ENCODE data around the gene ANGPTL8. TPM values are rescaled to one million over a fixed set of nuclear protein-coding genes. Genes with fewer than 3 reads are reported as not detected.

Gene ANGPTL8, protein sequence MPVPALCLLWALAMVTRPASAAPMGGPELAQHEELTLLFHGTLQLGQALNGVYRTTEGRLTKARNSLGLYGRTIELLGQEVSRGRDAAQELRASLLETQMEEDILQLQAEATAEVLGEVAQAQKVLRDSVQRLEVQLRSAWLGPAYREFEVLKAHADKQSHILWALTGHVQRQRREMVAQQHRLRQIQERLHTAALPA
- not detected in 5 replicates for total RNA-seq (2022; extraction: Qiagen RNA extraction)

GRCh38 chr19:11239377-11240000, at the start of gene ANGPTL8:
ANGPTL8 (plus strand) TSS chr19:11239619; CDS start chr19:11239638, 19 bp downstream.

DNA sequence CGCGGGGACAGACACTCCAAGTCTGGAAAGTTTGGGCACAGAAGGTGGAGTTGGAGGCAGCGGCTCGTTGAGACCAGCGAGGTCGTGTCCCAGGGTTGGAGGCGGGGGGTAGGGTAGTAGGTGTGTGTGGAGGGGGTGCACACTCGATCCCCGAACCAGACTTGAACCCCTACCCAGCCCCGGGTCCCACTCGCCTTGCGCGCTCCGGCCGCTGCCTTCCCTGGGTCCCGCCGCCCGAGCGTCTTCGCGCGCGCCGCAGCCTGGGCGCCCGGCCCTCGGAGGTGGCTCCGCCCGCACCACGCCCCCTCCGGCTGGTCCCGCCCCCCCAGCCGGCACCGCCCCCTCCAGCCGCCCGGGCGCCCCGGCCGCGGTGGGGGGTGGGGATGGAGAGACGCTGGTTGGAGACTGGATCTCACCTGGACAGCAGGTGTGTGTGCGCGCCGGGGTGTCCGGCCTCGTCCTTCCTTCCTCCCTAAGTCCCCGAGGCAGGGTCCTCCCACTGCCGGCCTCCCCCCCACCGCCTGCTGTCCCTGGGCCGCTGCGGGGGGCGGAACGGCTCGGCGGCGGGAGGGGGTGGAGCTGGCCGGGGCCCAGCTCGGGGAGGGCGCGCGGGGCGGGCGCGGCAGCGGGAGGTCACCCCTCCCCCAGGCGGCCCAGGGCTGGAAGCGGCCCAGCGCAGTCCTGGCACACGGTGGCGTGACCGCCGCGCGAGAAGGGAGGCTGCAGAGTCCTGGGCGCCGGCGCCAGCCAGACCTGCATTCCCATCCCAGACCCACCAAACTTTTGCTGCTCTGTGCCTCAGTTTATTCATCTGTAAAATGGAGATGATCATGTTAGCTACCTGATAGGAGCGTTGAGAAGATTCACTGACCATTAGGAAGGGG, 41.9 kb upstream of the ANGPTL8 start, which contains the start of gene KANK2:
TSS of gene KANK2 (minus strand) at position 255 of the 884 bp plus-strand sequence. CDS start 3,034 bp downstream, outside the sequence.

DNA sequence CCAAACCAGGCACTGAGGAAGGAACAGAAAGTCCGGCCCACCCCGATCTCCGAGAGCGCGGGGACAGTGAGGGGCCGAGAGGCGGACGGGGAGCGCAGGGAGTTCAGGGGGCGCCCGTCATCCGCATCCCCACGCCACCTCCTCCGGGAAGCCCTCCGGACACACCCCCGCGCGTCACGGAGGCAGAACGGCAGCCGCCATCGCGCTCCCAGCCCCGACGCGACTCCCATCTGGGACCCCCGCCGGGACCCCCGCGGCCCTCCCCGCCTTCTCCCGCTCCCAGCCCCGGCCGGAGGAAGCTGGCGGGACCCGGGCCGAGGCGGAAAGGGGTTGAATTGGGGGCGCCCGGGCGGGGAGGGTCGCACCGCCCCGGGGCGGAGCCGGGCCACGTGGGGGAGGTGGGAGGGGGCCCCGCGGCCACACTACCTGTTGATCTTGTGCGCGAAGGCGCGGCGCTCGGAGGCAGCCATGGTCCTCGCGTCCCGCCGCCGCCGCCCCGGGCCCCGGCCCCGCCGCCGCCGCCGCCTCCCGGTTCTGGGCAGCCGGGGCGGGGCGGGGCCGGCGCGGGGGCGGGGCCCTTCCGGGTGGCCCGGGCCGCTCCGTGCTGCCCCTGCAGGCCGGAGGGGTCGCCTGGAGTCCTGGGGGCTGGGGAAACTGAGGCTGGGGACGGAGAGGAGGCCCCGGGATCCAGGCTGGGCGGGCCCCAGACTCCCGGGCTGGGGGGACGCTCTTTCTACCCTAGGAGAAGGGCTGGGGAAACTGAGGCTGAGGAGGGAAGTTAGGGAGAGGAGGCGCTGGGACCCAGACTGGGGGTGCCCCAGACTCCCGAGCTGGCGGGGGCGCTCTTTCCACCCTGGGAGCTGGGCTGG, 22.8 kb downstream of the ANGPTL8 start, which contains the start of gene DOCK6:
TSS of gene DOCK6 (minus strand) at position 554 of the 869 bp plus-strand sequence. CDS start at position 470, 84 bp downstream.

Other genes with a start within 250 kb of the ANGPTL8 start
- gene LDLR, start 150.2 kb upstream of the ANGPTL8 start, total RNA-seq (2022; extraction: Qiagen RNA extraction), result 20.6 to 28.5 TPM (median 27.5 TPM) in 5 replicates
- 15.2 to 22.2 TPM (median 20.0 TPM) in 5 replicates for gene SPC24, start 83.8 kb upstream of the ANGPTL8 start, total RNA-seq (2022; extraction: Qiagen RNA extraction)
- 38.3 to 64.7 TPM (median 53.7 TPM) in 5 replicates for gene KANK2, start 42.1 kb upstream of the ANGPTL8 start, total RNA-seq (2022; extraction: Qiagen RNA extraction)
- 7.9 to 10.2 TPM (median 9.3 TPM) in 5 replicates for gene DOCK6, start 22.9 kb downstream of the ANGPTL8 start, total RNA-seq (2022; extraction: Qiagen RNA extraction)
- gene TSPAN16, start 56.5 kb downstream of the ANGPTL8 start, total RNA-seq (2022; extraction: Qiagen RNA extraction), result not detected in 5 replicates
- 2.8 to 6.0 TPM (median 3.8 TPM) in 5 replicates for gene RAB3D, start 100.0 kb downstream of the ANGPTL8 start, total RNA-seq (2022; extraction: Qiagen RNA extraction)
- gene TMEM205, start 106.6 kb downstream of the ANGPTL8 start, total RNA-seq (2022; extraction: Qiagen RNA extraction), result 88.3 to 128 TPM (median 107 TPM) in 5 replicates
- 3.6 to 4.9 TPM (median 4.6 TPM) in 5 replicates for gene CCDC159, start 106.9 kb downstream of the ANGPTL8 start, total RNA-seq (2022; extraction: Qiagen RNA extraction)
- 7.5 to 9.7 TPM (median 8.9 TPM) in 5 replicates for gene PLPPR2, start 115.8 kb downstream of the ANGPTL8 start, total RNA-seq (2022; extraction: Qiagen RNA extraction)
- gene SWSAP1, start 135.0 kb downstream of the ANGPTL8 start, total RNA-seq (2022; extraction: Qiagen RNA extraction), result 1.3 to 2.4 TPM (median 1.8 TPM) in 5 replicates
- gene EPOR, start 144.7 kb downstream of the ANGPTL8 start, total RNA-seq (2022; extraction: Qiagen RNA extraction), result 3.0 to 4.9 TPM (median 4.0 TPM) in 5 replicates
- gene RGL3, start 179.7 kb downstream of the ANGPTL8 start, total RNA-seq (2022; extraction: Qiagen RNA extraction), result 0.92 to 1.8 TPM (median 1.3 TPM) in 5 replicates
- gene ODAD3, start 195.5 kb downstream of the ANGPTL8 start, total RNA-seq (2022; extraction: Qiagen RNA extraction), result 0.92 to 2.2 TPM (median 1.0 TPM) in 5 replicates
- 242 to 279 TPM (median 253 TPM) in 5 replicates for gene PRKCSH, start 196.0 kb downstream of the ANGPTL8 start, total RNA-seq (2022; extraction: Qiagen RNA extraction)
- 0.07 to 0.38 TPM (median 0.22 TPM) in 5 replicates for gene ELAVL3, start 241.4 kb downstream of the ANGPTL8 start, total RNA-seq (2022; extraction: Qiagen RNA extraction)